Fibroblast of skin of right biceps (primary cell): ENCODE data around the gene TM4SF20.

Source experiments
- DNase-seq: peaks from one replicate; pipeline ENCODE4 v3.0.0-alpha.2; 2013

Gene TM4SF20, protein sequence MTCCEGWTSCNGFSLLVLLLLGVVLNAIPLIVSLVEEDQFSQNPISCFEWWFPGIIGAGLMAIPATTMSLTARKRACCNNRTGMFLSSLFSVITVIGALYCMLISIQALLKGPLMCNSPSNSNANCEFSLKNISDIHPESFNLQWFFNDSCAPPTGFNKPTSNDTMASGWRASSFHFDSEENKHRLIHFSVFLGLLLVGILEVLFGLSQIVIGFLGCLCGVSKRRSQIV

DNA sequence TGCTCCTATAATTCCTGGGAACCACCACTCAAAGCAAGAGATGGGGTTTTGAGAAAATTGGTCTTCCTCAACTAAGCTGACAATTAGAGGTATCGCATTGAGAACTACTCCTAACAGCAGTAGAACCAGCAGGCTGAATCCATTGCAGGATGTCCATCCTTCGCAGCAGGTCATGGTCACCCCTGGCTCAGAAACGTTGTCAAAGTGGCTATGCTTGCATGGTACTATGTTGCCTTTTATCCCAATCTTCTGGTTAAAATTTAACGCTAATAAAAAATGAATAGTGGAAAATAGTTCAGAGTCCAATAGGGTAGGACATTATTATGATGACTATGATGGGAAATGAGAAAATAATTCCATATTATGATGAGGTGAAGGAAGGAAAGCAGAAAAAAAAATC is at the start of gene TM4SF20:
TM4SF20 (minus strand) TSS at position 212 of the 400 bp plus-strand sequence; CDS start at position 174, 38 bp downstream.
- no peak for DNase-seq

DNA sequence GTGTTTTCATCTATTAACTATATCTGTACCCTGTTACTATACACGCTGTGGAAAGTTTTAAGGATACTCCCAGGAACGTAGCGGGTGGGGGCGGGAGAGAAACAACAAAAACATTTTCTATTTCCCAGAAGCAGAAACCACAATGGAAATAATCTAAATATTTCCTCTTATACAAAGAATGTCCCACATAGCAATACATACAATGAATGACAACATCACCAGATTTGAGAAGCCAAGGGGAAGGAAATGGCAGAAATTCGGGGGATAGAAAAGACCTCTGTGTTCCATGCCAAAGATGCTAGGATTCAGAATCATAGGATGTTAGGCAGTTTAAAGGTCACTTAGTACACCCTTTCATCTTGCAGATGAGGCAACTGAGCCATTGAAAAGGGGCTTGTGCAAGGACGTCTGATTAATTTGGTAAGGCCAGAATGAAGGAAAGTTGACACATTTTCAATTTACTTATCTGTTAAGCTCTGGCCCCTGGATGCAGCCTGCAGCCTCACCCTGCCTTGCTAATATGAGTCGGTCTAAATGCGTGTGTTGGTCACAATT is 49.7 kb upstream of the TM4SF20 start:
- peak; percentile 32 for DNase-seq

DNA sequence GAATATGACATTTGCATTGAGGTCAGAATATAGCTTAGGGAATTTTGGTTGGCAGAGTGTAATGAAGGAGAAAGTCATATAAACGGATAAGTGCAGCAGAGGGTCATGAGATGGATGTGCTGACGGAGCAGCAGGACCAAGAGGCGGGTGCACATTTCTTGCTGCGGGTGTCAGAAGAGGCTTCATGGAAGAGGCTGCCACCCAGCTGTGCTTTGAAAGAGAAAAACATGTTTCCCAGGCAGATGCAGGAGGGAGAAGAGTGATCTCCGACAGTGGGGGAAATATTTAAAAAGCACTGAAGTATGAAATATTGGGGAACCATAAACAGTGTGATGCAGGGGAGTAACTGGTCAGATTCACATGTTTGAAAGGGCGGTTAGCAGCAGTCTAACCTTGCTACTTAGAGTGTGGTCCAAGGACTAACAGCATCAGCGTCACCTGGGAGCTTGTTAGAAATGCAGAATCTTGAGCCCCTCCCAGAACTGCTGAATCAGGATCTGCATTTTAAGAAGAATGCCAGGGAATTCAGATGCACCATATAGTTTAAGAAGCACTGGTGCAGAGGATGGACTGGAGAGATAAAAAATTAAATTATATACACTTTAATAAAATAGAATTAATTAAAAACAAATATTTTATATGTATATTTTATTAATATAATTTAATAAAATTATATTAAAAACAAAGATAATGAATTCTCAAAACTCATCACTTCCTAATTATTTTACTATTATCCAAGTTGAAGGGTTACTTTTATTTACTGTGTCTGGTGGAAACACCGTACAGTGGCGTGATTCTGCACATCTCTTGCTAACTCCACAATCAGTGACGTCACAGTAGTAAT is 44.8 kb upstream of the TM4SF20 start:
- no peak for DNase-seq

DNA sequence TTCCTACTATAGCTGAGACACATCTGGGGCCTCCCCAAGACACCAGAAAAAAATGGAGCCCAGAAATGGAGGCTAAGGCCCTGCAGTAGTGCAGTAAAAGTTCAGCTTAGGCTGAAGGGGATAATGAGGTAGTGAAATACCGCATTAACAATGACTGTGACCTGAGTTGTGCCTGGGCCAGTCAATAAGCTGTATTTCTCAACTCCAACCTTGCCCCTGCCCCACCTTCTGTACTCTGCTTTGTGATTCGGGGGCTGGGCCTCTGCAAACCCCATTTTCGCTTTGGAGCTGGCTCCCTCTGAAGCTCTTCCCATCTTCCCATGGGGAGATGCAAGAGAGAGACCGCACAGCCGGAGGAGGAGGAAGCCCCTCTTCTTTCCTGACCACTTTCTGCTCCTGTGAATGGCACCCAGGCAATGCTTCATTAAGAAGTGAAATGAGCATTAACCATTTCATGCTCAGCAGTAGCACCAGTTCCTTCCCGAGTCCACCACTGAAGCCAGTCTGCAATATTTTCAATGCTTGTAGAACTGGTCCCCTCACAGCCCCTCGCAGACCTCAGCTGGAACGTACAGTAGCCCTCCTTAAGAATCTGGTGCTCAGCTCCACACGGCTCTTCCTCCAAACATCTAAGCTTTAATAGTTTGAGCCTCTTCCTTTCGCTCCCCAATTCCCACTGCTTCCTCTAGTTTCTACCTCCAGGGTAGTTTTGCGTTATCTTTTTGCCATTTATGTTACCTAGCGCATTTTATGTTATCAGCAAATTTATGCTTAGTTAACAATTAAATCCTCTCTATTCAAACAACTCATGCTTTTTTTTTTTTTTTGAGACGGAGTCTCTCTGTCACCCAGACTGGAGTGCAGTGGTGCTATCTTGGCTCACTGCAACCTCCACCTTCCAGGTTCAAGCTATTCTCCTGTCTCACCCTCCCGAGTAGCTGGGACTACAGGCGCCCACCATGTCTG is 41.3 kb upstream of the TM4SF20 start:
- no peak for DNase-seq

DNA sequence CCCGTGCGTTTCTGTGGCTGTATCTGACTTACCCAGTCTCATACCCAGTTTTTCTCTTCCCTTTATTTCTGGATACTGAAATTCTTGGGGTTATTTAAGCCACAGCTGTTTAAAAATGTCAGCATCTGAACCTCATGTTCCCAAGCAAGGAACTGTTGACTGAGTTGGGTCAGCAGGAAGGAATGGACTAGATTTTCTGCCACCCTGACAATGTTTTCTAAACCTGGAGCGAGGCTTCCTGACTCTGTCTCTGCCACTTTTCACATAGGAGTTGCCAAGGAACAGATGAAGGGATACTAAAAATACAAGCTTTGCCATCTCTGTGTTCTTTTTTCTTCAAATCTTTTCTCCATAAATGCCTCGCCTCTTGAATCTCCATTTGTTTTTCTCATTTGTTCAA is 37.6 kb upstream of the TM4SF20 start:
- DNase-seq, result no peak

DNA sequence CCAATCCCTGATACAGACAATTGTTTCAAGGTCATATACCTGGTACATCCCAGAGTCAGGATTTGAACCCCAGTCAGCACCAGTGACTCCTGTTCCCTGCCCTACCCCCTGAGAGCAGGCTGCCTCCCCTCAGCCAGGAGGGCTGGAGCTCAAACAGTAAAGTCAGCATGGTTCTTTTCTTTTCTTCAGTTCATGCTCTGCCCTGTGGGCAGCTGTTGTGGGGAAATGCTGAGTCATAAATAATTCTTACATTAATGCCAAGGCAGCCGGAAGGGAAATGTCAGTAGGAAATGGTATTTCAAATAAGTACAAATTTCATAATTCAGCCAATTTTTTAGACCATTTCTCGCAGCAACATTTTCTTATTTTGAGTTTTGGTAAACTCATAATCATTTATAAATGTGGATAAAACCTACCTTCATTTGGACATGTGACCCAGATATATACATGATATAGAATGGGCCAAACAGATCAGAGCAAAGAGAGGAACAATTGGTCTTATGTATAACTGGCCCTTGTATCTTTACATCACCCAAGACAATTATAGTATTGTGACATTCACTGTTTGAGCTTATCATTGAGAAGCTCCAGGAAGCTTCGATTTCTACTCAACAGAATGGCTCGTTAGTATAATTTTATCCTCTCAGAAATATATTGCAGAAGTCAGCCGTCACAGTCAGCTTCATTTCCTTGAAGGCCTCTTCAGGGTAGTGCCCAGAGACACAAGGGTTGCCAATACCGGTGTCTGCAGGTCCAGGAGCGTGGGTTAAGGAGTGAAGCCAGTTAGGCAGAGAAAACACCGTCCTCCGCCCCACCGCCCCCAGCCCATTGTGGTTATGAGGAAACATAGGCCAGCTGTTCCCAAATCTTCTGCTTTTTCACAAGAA is 36.7 kb upstream of the TM4SF20 start:
- peak; percentile 55 for DNase-seq

DNA sequence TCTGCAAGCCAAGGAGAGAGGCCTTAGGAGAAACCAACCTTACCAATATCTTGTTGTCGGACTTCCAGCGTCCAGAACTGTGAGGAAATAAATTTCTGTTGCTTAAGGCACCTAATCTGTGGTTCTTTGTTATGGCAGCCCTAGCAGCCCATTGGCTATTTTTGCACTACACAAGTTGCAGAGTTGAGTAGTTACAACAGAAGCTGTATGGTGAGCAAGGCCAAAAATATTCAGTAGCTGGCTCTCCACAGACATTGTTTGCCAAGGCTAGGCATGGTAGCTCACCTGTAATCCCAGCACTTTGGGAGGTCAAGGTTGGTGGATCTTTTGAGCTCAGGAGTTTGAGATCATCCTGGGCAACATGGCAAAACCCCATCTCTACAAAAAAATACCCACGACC is 35.7 kb upstream of the TM4SF20 start:
- peak; percentile 40 for DNase-seq

DNA sequence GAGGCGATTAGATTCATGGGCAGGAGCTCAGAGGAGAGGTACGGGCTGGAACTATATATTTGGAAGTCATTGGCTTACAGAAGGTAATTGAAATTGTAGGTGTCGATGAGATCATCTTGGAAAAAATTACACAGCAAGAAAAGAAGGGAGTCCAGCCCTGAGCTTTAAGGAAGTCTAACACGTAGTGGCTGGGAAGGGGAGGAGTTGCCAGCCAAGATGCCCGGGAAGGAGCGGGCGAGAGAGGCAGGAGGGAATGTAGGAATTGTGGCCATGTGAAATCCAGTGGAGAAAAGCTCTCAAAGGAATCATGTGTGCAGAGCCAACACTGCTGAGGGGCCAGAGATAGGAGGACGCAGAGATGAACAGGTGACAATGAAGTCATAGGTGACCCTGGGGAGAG is 34.3 kb upstream of the TM4SF20 start:
- no peak for DNase-seq

DNA sequence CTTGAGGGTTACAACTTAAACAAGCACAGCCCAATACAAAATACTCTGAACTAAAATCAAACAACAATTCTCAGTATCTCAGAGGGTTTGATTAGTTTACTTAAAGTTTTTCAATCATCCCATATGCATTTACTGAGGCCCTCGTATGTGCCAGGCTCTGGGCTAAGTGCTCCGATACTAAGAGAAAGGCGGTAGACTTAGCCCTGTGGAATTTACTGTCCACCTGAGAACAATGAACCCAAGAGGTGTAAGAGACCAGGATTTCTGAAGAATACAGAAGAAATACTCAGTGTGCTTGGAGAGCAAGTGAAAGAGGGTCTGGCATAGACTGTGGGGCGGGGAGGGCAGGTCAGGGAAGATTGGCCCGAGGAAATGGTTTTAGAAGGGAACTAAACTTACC is 33.8 kb upstream of the TM4SF20 start:
- no peak for DNase-seq

DNA sequence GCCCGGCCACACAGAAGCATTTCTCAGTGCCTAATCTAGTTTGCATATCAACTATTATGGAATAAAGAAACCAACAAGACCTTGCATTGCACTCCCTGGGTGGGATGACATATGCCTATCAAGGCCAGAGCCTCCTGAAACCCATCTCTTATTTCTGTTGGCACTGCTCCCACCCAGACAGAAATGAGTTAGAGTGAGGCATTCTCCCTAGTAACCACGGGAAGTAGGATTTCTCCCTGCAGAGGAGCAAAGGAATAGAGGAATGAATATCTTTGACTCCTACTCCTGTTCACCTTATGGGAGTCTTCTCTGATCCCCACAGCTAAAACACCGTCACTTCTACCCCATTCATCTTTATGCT is 32.9 kb upstream of the TM4SF20 start:
- peak; percentile 73 for DNase-seq

DNA sequence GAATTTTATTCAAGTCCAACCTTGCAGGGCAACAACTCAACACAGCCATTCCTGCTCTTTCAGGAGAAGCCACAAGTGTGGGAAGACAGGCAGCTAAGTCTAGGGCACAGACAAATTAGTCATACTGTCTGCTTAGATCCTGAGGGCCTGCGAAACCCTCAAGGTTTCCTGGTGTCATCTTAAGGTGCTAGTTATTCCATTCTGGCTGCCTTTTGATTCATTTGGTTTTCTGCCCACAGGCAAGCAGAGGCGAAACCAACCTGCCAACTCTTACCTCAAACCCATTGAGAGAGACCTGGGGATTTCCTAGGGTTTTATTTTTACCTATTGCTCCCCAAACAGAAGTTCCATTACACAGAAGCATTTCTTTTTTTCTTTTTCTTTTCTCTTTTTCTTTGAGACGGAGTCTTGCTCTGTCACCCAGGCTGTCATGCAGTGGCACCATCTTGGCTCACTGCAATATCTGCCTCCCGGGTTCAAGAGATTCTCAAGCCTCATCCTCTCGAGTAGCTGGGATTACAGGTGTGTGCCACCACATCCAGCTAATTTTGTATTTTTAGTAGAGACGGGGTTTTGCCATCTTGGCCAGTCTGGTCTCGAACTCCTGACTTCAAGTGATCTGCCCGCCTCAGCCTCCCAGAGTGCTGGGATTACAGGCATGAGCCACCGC is 32.3 kb upstream of the TM4SF20 start:
- peak; percentile 50 for DNase-seq

DNA sequence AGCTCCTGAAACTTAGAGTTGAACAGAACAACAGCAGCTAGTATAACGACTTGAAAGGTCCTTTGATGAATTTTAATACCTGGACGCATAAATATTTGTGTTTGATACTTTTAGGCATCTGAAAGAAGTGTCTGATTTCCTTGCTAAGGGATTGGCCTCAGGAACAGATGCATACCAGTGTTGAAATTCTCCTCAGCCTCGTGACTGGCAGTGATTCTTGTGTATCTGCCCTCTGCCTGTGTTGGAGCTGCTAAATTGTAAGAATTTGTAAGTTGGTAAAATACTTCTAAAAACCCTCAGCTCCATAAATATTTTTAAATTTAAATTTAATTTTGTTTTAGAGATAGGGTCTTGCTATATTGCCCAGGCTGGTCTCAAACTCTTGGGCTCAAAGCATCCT is 31.1 kb upstream of the TM4SF20 start:
- no peak for DNase-seq

DNA sequence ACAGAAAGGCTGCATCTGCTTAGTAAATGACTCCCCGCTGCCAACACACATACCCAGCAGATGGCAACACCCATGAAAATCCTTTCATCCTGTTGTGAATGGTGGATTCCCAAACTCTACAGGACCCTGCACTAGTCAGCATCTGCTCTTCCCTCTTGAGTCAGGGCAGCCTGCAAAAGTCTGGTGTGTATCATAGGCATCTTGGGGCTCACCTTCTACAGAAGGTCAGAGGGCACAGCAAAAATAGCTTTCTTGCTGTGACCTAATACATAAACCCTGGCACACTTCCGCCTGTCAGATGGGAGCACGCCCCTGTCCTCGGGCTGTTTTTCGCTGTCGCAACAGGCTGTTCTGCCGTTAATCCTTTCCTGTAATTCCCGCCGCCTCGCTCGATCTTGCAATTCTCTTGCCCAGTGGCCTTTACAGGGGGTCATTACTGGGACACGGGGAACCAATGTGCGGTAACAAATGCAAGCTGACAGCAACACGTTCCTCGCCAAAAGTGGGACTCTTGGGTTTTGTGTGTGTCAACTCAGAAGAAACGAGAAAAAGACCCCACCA is 28.6 kb upstream of the TM4SF20 start:
- DNase-seq, result no peak

DNA sequence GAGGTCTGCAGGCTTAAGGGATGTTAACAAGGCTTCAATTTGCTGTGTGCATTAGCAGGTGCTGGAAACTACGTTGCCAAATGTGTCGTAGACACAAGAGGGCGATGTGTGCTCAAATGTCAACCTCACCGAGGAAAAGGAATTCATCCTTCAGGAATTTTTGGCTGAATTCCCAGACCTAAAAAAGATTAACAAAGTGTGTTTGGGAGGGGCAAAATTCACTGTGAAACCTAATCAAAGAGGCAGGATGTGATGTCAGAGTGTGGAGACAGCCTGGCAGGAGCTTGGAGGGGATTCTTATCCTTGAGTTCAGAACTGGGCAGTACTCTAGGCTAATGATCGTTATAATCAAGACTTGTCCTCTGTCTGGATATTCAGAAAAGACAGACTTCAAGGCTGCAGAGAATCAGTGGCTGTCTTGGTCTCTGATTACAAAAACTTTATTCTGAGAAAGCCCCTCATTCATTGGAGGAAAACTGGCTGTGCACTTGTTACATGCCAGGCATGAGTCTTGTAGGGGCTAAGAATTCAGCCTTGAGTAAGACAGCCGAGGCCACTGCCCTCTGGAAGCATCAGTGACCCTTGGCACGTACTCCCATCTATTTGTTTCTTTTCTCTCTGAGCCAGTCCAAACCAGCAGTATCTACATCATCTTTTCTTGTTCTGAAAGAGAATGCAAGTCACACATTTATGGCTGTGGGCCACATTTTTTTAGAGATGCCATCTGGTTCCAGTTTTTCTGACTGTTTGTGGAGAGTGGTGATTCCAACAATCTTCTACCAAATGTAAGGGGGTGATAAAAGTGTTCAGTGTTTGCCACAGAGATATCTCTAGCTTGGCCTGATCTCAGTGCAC is 27.3 kb upstream of the TM4SF20 start:
- peak; percentile 98 for DNase-seq

DNA sequence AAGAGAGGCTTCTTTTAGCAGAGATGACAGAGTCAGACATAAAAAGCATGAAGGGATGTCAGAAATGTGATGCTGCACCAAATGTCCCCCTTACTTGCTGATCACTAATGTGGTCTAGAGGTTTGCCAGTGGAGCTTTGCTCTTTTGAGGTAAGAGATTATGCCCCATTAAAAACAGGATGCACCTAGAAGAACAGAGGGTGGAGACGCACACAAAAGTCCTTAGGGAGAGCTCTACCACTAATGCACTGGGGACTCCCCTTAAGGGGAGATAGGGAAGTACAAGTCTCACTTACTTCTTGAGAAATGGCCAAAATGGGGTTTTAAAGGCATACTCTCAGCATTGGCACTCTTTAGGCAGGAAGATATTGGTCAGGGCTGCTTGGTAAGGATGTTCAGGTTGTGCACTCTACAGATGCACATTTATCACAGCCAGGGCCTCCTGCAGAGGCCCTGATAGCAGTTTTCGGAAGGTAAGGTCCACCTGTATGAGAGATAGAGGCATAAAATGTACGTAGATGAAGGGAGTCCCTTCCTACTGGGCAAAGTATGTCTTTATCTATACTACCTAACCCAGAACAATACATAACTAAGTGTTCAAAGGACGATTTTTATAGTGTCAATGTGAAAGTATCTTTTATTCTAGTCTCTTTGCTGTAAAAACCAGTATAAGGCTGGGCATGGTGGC is 25.6 kb upstream of the TM4SF20 start:
- no peak for DNase-seq

DNA sequence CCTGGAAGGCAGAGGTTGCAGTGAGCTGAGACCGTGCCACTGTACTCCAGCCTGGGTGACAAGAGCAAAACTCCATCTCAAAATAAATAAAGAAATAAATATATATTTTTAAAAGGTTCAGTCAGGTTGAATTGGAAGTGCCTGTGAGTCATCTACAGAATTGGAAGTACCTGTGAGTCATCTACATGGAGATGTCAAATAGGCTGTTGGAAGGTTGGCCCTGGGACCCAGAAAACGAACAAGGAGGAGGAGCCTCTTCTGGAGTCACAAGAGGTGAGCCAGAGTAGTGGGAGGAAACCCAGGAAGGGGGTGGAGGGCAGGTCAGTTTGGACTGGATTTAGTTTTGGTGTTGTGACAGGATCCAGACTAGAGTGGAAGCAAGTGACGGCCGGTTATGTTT is 23.9 kb upstream of the TM4SF20 start:
- DNase-seq, result no peak

DNA sequence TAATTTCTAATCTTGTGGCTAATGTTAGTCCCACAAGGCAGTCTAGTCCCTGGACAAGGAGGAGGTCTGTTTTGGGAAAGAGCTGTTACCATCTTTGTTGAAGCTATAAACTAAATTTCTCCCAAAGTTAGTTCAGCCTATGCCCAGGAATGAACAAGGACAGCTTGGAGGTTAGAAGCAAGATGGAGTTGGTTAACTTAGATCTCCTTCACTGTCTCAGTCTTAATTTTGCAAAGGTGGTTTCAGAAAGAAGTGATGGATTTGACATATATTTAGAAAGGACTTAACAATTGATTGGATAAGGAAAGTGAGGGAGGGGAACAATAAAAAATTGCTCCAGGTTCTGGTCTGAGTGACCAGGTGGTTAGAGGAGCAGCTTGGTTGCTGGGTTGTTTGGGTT is 23.2 kb upstream of the TM4SF20 start:
- DNase-seq, result no peak

DNA sequence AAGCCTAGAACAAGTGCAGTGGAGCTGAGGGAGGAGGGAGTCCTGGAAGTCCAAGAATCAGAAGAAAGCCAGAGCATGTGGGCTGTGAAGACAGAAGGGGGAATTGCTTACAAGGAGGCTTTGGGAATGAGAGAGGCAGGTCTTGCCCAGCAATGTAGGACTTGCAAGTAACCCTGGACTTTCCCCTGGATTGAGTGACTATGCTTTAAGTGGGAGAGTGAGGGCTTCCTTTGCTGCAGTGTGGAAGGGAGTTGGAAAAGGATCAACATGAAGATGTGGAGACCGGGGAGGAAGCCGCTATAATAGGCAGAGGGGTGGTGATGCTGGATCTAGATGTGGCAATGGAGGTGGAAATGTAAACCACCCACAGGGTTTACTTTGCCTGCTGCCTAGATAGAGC is 22.4 kb upstream of the TM4SF20 start:
- no peak for DNase-seq
